Sciatic nerve (tissue), 2 donors: ENCODE results near the gene ZSWIM6. TPM values are rescaled to one million over a fixed set of nuclear protein-coding genes. Genes with fewer than 3 reads are reported as not detected.
"Not testable (repeated sequence)": the region's sequence is repeated elsewhere in the genome, so short reads cannot be mapped to it uniquely, and the experiment has no call there.

Experiments
- ATAC-seq: fragments of 200-7000 bp; cut with Tn5 transposase; one replicate; pipeline ENCODE4 v1.9.1; 2020; ENCODE audit warnings: mild to moderate bottlenecking, moderate library complexity
- DNase-seq: peaks from one replicate; pipeline ENCODE4 v3.0.0-alpha.2; 2020; ENCODE audit warnings: low spot score
- intact Hi-C: fragments of 100-400 bp; cut with DNase I; formaldehyde crosslinking; loops from one replicate; pipeline ENCODE4 v1.14.2; 2022
- total RNA-seq: library from RNA; stranded (reverse); fragmentation: NEBNext Ultra II Directional; extraction: Animal tissue kit (Norgen Biotek cat#: 25700); gene quantifications from one replicate; pipeline ENCODE4 v1.2.1, GENCODE V29; 2021
- donor health status: DM: no; HTN: no; CAD: no.
- donor health status: DM: no; HTN: no; CAD: no.

Gene ZSWIM6
- total RNA-seq, 1 donor from 2014 or later: 30.2 TPM

DNA sequence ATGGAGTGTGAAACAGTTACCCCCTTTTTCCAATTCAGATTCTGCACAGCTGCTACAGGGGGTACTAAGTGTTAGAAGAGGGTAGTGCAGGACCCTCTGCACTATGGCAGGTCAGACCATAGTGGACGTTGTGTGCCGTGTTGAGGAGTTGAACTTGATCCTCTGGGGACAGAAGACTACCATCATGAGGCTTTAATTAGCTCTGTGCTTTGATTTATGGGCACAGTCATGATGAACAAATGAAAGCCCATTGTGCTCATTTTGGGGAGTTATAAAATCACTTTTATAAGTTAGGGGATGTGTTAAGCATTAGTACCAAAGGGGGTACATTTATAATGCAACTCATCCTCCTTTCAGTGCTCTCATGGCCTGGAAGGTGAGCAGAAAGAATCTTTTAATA is 62.7 kb downstream of the ZSWIM6 start:
- no peak for DNase-seq
- intact Hi-C loops: loop anchor here (10.0 kb wide), 1 partner anchor 60 kb away; the partner anchor contains the start of gene ZSWIM6
- no peak for ATAC-seq

DNA sequence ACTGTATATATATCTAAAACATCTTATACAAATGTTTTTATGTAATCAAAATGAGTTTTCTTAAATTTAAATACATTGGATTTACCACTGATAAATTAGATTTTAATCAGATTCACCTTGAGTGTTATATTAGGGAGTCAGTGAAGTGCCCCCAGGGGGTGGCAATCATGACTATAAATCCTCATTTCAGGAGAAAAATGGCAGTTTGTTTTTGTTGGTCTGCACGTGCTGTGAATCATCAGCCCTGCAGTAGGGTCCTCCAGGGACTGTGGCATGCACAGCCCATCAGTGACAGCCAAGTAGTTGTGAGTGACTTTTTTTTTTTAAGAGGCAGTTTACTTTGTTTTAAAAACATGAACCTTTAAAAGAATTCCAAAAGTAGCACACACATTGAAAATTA is 65.2 kb downstream of the ZSWIM6 start:
- no peak for ATAC-seq
- intact Hi-C loops: loop anchor here (10.0 kb wide), 1 partner anchor 62 kb away; the partner anchor contains the start of gene ZSWIM6
- DNase-seq: no peak

DNA sequence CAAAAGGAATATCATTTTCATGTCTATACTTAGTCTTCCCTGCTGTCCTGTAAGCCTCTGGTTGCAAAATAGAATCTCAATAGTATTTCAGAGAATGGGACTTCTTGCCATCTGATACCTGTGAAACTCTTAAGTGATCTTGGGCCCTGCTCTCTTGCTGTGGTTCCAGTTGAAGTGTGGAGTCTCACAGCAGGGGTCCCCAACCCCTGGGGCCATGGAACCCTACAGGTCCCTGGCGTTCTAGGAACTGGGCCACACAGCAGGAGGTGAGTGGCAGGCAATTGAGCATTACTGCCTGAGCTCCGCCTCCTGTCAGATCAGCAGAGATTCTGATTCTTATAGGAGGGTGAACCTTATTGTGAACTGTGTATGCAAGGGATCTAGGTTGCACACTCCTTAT is 65.9 kb downstream of the ZSWIM6 start:
- intact Hi-C loops: loop anchor here (10.0 kb wide), 1 partner anchor 63 kb away; the partner anchor contains the start of gene ZSWIM6
- ATAC-seq (no peak), DNase-seq (no peak)

DNA sequence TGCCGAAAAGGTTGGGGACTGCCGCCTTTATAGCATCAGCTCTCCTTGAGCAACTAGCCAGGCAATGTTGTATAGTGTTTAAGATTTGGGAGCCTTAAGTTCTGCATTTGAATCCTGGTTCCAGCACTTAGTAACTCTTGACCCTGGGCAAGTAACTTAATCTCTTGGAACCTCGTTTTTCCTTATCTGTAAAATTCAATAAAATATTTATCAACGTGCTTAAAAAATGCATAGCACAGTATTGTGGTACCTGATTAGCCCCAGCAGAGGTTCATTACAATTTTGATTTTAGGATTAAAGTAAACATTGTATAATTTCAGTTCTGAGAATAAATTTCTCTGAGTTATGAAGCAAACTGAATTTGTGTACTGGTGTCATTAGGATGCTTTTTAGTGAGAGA is 66.4 kb downstream of the ZSWIM6 start:
- DNase-seq (no peak), ATAC-seq (no peak)
- intact Hi-C loops: loop anchor here (10.0 kb wide), 1 partner anchor 64 kb away; the partner anchor contains the start of gene ZSWIM6

DNA sequence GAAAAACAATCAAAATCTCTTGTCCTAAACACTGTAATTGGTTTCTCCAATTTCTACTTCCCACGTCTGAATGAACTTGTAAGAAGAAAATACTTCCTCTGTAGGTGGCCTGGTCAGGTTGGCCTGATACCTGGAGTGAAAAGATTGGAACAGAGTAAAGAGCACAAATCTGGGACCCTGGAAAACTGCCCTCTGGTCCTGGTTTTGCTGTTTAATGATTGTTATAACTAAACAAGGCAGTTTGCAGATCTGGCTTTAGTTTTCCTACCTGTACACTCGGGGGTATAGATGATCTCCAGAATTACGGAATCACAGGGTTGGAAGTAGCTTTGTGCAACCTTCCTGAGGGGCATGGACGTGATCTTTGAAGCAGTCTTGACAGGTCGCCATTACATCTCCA is 67.6 kb downstream of the ZSWIM6 start:
- no peak for DNase-seq
- intact Hi-C loops: loop anchor here (10.0 kb wide), 1 partner anchor 65 kb away; the partner anchor contains the start of gene ZSWIM6
- no peak for ATAC-seq

DNA sequence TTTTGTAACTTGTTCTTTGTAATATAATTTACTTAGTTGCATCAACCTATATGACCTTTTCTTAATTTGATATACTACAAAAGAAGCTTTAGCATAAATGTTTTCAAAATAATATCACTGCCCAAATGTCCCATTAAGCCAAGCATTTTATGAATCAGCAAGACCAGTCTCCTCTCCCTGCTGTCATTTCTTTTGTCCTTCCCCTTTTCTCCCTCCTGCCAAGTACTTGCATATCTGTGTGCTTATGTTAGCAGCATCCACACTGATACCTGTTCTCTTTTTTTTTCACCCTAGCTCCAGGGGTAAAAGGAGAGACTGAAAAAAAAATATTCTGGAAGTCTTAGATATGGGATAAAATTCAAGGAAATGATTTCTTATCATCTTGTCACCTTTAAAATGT is 69.7 kb downstream of the ZSWIM6 start:
- ATAC-seq: no peak
- intact Hi-C loops: no loop called here

DNA sequence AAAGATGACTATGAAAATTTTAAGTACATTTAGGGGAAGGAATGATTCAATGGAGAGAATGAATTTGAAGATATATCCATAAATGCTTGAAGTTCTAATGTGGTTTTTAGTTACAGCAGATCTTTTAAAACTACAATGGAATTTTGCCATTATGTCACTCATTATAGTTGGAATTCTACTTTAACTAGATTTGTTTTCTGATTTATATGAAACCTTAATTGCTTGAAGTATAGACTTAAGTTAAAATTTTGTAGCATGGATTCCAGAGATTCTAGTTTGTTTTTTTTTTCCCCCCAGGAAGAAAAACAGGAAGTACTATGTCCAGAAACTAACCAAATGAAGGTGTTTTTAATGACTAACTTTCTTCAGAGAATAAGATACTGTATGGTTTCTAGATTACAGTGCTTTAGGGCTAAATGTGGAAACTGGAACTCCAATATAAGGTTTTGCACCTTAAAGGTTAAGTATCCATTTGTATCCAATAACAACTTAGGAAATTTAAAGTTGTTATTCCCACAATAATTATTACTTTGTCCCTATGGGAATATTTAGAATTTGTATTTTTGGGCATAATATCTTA is 70.3 kb downstream of the ZSWIM6 start:
- no peak for DNase-seq
- intact Hi-C loops: no loop called here
- ATAC-seq: no peak

More for the DNA sequence above, 69.7 kb downstream of the ZSWIM6 start:
- DNase-seq: no peak

DNA sequence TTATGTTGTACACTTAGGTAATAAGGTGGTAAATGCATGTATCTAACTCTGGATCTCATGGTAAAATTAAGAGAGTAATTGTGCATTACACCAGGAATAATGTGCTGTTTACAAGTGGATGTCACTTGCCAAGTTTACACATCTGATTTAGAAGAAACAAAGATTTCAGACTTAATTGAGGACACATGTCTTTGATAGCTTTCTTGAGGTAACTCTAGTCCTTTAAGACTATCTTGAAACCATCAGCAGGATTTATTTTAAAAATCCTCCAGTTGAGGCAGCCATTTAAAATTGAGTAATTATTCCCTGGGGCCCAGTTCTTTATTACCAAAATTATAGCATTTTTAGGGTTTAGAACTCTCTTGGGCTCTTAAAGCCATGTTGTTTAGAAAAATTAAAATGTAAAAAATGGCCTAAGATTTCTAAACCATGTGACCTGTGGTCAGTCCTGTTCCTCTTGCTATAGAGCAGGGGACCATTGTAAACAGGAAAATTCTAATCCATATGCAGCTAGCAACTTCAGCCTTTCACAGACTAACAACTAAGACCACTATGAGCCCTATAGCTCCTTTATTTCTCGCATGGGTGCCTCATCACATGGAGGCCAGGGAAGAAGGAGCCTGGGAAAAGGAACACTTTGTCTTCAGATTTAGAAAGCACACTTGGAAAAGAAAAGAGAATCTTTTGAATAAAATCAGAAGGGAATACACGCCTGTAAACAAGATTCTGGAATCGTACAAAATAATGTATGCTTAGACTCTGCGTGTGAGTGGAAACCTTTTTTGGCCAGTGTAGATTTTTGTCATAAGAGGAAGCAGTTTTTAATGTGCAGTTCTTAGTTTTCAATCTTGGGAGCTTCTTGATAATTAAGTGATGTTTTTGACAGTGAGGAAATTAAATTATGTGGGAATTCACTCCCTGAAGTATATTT is 71.2 kb downstream of the ZSWIM6 start:
- intact Hi-C loops: no loop called here
- no peak for ATAC-seq

DNA sequence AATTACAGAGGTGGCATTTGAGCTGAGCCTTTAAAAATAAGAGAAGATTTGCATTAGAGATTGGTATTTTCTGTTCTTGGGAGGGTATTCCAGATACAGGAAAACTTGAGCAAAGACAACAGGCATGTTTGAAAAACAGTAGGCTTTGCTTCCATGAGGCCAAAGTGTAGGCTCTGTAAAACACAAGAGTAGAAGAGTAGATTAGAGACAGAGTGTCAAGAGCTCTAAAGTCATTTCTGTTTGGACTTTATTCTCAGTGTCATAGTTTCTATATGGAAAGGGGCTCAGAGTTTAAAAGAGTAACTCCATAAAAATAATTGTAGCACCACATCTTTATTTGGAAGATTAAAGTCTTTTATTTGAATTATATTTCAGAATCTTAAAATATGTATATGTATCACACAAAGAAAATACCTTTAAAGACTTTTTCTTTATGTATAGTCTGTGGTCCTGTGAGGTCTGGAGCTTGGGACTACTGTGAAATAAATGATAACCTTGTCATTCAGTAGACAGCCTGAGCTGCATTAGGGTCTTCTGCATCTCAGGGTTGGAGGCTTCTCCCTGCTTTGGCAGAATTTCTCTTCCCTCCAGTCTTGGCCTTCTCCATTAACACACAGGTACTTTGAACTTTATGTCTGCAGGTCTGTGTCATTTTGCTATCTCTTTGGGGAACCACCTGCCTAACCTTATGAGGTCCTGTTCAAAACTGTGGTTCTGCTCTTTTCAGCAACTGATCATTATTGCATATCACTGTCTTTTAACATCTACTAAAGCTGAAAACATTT is 73.6 kb downstream of the ZSWIM6 start:
- no peak for ATAC-seq
- no peak for DNase-seq
- intact Hi-C loops: no loop called here

More for the DNA sequence above, 71.2 kb downstream of the ZSWIM6 start:
- DNase-seq: no peak

DNA sequence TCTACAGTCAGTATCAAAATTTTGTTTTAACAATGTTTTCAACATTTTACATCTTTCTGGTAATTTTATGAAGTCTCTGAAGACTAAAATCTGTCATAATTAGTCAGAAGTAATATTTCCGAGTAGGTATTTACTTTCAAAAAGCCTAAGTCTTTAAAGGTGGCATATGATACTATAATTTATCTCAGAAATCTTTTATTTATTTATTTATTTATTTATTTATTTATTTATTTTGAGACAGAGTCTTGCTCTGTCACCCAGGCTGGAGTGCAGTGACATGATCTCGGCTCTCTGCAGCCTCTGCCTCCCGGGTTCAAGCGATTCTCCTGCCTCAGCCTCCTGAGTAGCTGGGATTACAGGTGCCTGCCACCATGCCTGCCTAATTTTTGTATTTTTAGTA is 74.4 kb downstream of the ZSWIM6 start:
- ATAC-seq, intact Hi-C loops, DNase-seq: not testable (repeated sequence)

DNA sequence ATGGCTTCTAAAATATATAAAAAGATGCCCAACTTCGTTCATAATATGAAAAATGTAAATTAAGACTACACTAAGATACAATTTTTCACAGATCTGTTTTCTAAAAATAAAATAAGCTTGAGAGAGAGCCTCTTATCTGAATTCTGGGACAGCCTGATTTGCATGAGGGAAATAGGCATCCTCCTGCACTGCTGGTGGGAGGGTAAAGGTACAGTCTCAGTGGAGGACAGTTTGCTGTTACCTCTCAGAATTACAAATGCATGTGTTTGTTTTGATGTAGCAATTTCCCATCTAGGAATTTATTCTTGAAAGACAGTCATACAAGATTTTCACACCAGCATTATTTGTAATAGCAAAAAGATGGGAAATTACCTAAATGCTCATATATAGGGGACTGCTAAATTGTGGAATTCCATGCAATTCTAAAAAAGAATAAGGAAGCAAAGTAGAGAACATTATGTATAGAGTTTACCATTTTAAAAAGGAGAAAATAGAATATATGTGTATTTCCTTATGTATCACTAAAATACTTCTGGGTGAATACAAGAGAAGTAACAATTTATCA is 75.7 kb downstream of the ZSWIM6 start:
- no peak for ATAC-seq

DNA sequence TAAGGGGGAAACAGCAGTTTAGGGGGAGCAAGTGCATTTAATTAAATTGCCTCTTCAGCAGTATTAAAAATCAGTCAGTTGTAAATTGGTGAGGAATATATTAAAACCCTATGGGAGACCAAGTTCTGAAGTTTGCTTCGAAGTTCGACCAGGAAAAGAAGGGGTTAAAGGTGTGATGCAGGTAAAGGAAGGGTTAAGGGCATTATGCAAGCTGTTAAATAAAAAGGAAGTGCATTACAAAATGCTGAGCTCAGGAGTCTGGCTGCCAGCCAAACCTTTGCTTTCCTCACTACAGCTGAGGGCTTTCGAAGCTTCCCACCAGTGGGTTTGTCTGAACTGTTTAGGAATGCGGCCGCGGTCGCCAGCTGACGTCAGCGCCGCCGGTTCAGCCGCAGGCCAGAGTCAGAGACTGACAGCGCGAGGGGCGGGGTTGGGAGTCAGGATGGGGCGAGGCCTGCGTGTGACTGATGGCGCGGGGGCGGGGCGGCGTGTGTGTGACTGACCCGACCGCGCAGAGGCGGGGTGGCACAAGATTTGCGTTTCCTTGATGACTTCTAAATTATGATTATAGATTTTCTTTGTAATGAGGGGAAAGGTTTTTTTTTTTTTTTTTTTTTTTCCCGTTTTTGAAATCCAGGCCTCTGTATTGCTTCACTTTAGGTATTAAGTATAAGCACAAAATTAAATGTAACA is 76.6 kb downstream of the ZSWIM6 start:
- DNase-seq: peak; percentile 100
- intact Hi-C loops: no loop called here
- ATAC-seq: peak; percentile 100

More for the DNA sequence above, 75.7 kb downstream of the ZSWIM6 start:
- DNase-seq: no peak
- intact Hi-C loops: no loop called here

DNA sequence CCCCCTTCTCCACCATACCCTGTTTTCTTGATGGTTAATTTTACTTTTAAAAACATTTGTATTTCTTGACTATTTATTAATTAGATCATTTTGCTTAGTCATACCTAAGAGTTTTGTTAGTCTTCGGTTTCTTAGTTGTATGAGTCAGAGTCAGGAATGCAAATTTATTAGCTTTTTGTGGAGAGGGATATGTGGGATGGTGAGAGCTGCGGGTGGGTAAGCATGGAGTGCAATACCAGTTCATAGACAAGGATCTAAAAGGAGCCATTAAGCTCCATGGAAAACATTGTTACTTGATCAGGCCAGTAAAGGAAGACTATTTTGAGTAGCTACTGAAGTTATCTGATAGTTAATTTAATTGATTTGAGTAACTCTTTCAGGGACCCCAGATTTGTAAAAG is 77.5 kb downstream of the ZSWIM6 start:
- intact Hi-C loops: no loop called here
- DNase-seq (no peak), ATAC-seq (peak; percentile 29)

DNA sequence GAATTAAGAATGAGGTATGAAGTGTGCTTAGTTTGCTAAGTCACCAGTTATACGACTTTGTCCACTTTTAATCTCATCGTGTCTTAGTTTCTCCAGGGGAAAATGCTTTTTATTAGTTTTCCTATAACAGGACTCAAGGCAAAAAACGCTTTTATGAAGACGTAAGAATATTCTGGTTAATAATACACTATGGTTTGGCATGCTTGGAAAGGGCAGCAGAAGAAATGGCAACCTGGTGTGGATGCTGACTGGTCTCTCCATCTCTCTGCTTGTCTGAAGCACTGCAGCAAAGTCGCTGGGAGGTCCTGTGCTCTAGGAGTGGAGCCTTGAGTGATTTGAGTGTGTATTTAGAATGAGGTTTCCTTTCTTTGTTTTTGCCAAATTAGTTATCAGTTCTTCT is 78.8 kb downstream of the ZSWIM6 start:
- ATAC-seq (no peak), DNase-seq (no peak)
- intact Hi-C loops: no loop called here

DNA sequence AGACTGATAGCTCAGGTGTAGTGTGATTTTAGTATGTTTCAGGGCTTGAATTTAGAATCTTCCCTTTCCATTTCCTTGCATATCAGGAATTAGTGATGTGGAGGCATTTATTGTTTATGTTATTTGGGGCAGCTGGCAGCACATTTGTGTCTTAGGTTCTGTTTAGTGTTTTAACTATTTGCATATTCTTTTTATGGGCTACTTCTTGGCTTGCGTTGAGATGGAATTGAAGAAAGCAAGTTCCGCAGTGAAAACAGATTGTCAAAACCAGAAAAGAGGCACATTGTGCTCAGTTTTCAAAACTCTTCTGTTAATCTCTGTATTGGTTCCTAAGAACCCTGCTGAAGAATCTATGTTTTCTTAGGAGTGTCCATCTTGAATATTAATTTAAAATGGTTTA is 80.3 kb downstream of the ZSWIM6 start:
- intact Hi-C loops: no loop called here

DNA sequence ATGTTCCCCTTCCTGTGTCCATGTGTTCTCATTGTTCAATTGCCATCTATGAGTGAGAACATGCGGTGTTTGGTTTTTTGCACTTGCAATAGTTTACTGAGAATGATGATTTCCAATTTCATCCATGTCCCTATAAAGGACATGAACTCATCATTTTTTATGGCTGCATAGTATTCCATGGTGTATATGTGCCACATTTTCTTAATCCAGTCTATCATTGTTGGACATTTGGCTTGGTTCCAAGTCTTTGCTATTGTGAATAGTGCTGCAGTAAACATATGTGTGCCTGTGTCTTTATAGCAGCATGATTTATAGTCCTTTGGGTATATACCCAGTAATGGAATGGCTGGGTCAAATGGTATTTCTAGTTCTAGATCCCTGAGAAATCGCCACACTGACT is 81.1 kb downstream of the ZSWIM6 start:
- intact Hi-C loops, DNase-seq, ATAC-seq: not testable (repeated sequence)

More for the DNA sequence above, 80.3 kb downstream of the ZSWIM6 start:
- ATAC-seq (no peak), DNase-seq (no peak)

DNA sequence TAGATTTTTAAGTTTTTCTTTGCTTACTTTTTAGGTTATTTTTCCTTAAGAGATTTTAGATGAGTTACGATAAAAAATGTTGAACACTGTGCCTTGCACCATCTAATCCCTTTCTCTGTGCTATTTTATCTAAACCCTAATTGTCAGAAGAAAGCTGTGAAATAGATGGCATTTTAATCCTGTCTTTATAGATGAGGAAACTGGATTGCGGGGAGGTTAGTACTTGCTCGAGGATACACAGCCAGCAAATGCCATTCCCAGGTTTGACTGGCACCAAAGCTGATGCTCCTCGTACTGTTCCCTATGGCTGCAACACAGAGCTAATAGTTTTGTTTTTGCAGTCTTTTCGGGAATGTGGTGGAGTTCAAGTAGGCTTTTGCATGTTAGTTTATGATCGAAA is 82.7 kb downstream of the ZSWIM6 start:
- ATAC-seq: no peak
- DNase-seq: no peak
- intact Hi-C loops: no loop called here

DNA sequence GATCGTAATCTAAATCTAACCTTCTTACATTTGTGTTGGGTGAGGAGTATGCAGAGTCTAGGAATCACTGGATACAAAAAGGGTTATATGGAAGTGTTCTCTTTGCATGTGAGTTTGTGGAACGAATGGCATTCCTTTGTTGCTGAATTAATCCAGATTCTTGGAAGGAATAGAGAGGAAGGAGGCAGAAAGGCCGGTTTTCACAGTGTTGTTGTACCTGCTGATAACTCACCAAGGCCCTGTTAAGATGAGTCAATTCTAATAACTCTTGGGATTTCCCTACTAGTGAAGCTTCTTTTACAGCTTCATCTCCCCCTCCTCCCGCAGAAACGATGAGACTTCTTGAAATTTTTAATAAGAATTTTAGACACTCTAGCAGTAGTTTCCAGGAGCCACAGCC is 84.0 kb downstream of the ZSWIM6 start:
- DNase-seq (no peak), ATAC-seq (no peak)
- intact Hi-C loops: no loop called here
